Occipital lobe (tissue), 2 donors: ENCODE measurements around the gene LCE7A. TPM values are rescaled to one million over a fixed set of nuclear protein-coding genes. Genes with fewer than 3 reads are reported as not detected.

Source experiments
- DNase-seq: peaks from one replicate; lab custom pipeline; 2025; lab: John Stamatoyannopoulos, UW
- total RNA-seq: library from RNA; depleted of rRNA; stranded (reverse); fragments of >200 nt; gene quantifications from one replicate; pipeline ENCODE4 v1.2.3, GENCODE V29; 2014

LCE7A gene
- total RNA-seq, 1 donor from 2014 or later: not detected

DNA sequence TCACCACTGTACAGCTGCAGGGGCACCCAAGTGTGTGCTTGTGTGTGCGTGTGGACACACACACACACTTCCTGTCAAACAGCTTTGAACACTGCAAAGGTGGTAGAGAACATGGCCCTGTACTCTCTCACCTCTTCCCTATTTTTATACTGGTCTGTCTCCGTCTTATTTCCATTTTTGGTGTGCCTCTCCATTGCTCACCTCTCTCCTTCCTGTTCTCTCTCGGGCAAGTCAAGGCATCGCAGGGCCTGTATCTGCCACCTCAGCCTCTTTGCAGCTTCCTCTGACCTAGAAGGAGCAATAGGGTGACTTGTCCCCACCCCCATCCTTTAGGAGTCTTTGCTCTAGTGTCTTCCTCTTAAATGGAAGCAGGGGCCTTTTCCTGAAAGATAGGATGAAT is 20.5 kb downstream of the LCE7A start:
- no peak for DNase-seq

DNA sequence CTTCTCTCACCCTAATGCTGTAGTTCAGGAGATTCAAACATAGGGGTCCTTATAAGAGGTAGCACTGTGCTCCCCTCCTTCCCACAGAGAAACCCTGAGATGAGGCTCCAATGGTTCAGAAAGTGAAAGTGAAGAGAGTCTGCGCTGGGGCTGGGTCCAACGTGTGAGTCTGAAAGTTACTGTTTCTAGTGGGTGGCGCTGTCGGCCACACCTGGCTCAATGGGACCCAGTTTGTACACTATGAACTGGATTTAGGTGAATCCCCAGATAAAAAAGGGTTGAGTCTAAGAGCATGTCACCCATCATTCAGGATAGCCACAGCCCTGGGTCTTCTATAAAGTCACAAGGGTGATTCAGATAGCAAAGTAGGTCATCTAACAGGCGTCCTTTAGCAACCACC is 21.1 kb downstream of the LCE7A start:
- DNase-seq: no peak

DNA sequence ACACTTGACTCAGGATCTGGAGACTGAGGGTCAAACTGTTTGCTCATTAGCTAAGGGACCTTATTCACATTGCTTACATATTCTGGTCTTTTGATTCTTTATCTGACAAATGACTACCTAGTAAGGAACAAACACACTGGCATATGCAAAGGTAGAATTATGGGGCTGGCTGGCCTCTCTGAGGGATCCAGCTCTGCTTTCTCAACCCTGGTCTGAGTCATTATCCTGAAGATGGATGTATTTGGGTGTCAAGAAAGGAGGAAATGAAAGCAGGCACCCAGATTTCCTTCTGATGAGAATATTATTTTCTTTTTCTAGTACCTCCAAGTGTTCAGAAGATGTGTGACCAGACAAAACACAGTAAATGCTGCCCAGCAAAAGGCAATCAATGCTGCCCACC is 24.3 kb downstream of the LCE7A start:
- no peak for DNase-seq

DNA sequence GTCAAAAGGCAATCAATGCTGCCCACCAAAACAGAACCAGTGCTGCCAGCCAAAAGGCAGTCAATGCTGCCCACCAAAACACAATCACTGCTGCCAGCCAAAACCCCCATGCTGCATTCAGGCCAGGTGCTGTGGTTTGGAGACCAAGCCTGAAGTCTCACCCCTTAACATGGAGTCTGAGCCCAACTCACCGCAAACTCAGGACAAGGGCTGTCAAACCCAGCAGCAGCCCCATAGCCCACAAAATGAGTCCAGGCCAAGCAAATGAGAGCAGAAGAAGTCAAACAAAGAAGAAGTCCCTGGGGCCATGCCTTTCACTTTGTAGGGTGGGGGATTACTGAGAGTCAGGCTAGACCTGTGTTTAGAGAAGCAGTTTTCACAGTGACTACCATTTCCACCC is 24.7 kb downstream of the LCE7A start:
- no peak for DNase-seq

DNA sequence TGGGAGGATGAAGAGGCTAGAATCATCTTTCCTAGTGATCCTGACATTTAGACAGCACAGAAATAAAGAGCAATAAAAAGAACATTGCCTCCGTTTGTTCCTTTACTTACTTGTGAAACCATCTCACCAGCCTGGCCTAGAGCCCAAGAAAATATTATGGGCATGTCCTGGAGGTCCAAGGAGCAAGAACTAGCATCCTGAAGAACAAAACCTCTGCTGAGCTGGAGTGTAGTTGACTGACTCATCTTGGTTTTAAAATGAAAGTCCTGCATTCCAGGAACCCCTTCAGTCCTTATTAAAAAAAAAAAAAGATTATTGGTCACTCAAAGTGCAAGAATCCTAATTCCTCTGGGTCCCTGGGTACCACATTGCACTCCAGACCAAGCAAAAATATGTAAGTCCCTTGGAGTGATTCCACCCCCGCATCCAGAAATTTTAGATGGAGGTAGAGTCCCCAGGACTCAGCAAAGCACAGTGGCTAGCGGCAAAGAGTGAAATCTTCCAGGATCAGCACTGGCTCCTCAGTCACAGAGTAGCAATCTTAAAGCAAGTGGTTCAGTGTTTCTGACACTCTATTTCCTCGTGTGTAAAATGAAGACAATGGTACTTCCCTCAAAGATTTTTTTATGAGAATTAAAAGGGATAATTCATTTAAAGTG is 25.3 kb downstream of the LCE7A start:
- no peak for DNase-seq

DNA sequence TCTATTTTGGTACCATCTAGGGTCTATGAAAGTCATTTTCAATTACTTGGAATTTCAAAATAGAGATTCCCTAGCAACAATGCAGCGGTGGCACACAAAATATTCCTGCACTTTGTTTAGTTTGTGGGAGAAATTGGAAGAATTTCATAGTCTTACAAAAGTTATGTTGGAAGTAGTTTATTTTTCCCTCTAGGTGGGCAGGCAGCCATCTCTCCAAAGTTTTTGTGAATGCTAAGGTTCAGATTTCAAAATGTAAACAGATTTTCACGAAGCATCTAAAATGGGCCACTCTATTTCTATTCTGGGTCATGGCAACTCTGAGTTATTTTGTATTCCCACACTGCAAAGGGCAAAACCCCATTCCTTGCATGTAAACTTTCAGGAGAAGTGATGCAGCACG is 26.3 kb downstream of the LCE7A start:
- DNase-seq: no peak

DNA sequence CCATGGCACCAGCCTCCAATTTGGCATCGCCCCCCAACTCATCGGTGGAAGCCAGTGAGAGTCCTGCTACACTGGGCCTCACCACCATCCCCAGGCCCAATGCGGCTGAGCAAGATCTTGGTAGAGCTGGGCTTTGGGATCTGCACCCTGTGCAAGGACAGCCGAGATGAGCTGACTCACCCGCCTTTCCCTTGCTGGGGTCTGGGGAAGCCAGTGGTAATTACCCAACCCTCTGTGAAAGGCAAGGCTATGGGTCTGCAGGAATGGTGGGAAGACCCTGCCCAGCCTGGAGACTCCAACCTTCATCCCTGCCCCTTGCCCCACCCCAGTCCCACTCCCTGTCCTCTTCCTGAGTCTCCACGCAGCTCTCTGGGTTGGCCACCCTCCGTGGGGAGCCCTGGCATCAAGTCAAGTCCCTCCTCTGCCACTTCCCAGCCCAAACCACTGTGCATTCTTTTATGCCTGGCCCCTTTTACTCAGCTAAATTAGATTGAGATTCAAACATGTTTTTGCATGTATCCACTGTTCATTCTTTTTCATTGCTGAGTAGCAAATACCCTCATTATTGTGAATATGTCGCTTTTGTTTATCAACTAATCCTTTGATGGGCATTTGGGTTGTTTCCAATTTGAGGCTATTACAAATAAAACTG is 27.1 kb downstream of the LCE7A start:
- no peak for DNase-seq

DNA sequence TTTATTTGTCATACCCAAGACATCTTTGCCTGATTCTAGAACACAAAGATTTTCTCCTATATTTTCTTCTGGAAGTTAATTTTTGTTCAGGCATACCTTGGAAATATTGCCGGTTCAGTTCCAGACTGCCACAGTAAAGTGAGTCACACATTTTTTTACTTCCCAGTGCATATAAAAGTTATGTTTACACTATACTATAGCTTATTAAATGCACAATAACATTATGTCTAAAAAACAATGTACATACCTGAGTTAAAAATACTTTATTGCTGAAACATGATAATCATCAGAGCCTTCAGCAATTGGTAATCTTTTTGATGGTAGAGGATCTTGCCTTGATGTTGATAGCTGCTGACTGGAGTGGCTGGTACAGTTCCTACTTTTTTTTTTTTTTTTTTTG is 28.3 kb downstream of the LCE7A start:
- DNase-seq: no peak

DNA sequence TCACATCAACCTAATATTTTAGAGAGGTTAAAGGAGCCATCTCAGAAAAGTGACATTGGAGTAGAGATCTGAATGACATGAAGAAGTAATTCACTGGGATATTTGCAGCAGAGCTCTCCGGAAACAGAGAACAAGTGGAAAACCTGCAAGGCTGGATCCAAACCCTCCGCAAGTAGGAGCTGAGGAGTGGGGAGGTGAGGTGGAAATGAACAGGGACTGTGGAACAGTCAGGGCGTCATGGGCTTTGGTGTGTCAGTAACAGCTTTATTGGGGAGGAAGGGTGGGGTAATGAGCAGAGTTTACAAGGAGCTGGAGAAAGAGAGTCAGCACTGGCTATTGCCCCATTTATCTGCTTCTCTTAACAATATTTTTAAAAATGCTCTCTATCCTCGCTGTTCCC is 39.2 kb downstream of the LCE7A start:
- no peak for DNase-seq

DNA sequence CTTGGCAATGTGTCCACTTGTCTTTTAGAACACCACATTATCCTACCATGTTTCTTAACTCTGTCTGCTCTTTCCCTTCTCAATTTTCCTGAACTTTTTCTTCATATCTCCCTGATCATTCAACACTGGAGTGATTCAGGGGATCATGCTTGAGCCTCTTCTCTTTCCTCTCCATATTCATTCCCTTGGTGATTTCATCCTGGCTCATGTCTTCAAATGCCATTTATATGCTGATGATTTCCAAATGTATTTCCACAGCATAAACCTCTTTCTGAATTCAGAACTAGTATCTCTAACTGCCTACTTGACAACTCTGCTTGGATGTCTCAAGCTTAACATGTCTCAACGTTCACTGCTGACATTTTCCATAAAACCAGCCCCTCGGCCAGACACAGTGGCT is 40.1 kb downstream of the LCE7A start:
- DNase-seq: no peak

DNA sequence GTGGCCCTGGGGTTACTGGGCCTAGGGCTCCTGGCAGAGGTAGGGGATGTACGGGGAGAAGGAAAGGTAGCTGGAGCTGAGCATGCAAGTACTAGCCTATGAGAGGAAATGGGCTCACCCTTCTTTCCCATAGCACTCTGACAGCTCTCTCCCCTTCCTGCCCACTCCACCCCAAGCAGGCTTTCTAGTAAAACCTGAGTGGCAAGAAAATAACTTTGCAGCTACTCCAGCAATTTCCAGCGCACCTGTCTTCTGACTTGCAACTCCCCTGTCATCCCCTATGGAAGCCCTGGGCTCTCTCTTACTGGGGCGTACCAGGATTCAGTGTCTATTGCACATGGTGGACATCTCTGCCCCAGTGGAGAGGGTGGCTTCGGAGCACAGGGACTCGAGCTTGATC is 41.8 kb downstream of the LCE7A start:
- DNase-seq: no peak

DNA sequence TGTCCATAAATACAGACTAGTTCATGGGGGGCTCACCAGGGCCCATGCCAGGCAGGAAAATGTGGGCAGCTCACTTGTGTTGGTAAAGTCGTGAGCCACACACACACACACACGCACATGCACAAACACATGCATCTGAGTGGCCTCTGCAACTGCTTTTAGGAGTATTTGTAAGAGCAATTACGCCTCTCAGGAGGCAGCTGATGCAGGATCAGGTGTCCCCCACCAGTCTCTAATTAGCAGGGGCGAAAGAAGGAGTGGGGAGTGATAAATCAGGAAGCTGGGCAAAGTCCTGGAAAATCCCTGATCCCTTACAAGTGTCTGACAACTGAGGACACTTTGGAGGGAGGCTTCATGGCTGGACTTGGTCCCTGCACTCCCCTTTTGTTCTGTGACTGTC is 42.8 kb downstream of the LCE7A start:
- DNase-seq: no peak

DNA sequence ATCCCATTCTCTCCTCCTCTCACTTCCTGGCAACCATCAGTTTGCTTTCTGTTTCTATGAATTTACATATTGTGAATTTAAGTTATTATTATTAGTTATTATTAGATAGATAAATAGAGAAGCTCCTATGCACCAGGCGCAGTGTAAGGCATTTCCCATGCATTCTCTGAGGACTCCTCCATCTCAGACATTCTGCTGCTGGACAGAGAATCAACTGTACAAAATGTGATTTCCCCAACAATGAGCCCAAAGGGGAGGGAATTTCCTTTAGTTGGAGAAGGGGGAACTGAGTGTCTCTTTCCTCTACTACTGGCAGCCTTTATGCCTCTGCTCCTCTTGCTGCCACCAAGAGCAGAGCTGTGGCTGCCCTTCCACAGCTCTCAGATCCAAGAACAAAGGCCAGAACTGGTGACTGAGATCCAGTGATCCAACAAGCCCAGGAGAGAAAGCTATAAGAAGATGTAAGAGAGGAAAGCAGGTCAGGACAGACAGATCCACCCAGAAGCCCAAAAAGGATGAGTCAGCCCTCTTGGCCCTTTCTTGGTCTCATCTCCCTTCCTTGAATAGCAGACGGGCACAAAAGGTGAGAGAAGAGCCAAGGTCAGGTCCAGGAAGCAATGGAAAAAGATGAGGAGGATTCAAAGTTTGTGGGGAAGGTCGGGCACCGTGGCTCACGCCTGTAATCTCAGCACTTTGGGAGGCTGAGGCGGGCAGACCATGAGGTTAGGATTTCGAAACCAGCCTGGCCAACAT is 45.1 kb downstream of the LCE7A start:
- DNase-seq: no peak

DNA sequence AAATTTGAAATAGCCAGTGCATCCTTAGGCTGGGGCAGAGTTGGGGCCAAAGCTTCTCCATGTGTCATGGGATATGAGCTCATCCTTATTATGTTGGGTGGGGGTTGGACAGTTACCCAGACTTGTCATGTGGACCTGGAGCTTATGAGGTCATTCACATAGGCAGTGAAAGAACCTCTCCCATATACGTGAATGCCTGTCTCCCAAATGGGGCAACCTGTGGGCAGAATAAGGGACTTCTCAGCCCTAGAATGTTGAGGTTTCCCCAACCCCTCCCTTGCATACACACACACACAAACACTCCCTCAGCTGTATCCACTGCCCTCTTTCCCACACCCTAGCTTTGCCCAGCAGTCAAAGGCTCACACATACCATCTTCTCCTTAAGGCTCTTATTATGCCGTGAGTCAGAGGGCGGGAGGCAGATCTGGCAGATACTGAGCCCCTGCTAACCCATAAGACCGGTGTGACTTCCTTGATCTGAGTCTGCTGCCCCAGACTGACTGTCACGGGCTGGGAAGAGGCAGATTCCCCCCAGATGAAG is 46.3 kb downstream of the LCE7A start:
- no peak for DNase-seq

DNA sequence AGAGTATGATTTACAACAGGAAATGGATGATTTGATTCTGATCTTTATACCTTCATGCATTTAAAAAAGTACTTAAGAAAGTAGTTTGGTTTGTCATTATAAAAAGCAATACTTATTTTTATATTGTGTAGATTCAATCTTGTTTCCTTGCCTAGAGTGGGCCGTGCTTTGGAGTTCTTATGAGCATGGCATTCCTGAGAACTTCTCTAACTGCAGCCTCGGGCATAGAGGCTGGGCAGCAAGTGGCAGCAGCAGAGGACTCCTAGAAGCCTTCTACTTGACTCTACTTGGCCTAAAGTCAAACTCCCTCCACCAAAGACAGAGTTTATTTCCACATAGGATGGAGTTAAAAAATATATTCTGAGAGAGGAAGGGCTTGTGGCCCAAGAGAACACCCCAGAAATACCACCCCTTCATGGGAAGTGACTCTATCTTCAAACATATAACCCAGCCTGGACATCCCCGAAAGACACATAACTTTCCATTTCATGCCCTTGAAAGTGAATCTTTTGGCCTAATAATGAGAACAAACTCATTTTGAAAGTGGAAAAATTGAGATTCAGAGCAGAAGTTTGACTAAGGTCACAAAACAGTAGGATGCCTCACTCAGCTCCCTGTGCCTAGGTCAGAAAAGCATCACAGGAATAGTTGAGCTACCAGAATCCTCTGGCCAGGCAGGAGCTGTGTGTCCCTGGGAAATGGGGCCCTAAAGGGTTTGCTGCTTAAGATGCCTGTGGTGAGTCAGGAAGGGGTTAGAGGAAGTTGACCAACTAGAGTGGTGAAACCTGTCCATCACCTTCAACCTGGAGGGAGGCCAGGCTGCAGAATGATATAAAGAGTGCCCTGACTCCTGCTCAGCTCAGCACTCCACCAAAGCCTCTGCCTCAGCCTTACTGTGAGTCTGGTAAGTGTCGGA is 48.1 kb downstream of the LCE7A start, which contains the start of gene IVL:
TSS of gene IVL (plus strand) at position 861 of the 916 bp plus-strand sequence. CDS start 1,252 bp downstream, outside the sequence.
- no peak for DNase-seq

DNA sequence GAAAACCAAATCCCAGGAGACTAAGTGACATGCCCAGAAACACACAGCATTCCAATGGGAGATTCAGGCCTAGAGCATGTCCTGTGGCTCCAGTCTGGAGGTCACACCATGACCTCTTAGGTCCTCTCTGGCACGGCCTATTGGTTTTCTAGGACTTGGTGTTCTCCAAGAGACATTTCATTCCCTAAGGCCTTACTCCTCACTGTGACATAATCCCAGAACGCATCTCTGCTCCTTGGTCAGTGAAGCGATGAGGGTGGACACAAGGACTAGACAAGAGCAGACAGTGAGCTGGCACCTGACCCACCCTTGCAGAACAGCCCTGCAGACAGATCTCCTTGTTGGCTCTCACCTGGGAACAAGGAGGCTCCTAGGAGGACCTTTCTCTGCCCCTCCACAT is 49.4 kb downstream of the LCE7A start:
- DNase-seq: no peak

Other genes starting within 250 kb of the LCE7A start
- not detected for gene LCE3B, start 246.2 kb upstream of the LCE7A start, total RNA-seq
- not detected for gene LCE3A, start 236.9 kb upstream of the LCE7A start, total RNA-seq
- gene LCE2D, start 196.6 kb upstream of the LCE7A start, total RNA-seq: not detected
- gene LCE2C, start 184.7 kb upstream of the LCE7A start, total RNA-seq: not detected
- not detected for gene LCE2B, start 173.9 kb upstream of the LCE7A start, total RNA-seq
- gene LCE2A, start 161.7 kb upstream of the LCE7A start, total RNA-seq: not detected
- gene LCE4A, start 151.8 kb upstream of the LCE7A start, total RNA-seq: not detected
- not detected for gene KPRP, start 102.0 kb upstream of the LCE7A start, total RNA-seq
- not detected for gene LCE1F, start 84.9 kb upstream of the LCE7A start, total RNA-seq
- not detected for gene LCE1E, start 73.7 kb upstream of the LCE7A start, total RNA-seq
- not detected for gene LCE1D, start 63.3 kb upstream of the LCE7A start, total RNA-seq
- gene LCE1C, start 53.3 kb upstream of the LCE7A start, total RNA-seq: not detected
- not detected for gene LCE1B, start 48.0 kb upstream of the LCE7A start, total RNA-seq
- not detected for gene LCE1A, start 32.5 kb upstream of the LCE7A start, total RNA-seq
- gene LCE6A, start 17.1 kb upstream of the LCE7A start, total RNA-seq: not detected
- gene SMCP, start 18.3 kb downstream of the LCE7A start, total RNA-seq: not detected
- gene IVL, start 48.5 kb downstream of the LCE7A start, total RNA-seq: not detected
- not detected for gene SPRR5, start 87.2 kb downstream of the LCE7A start, total RNA-seq
- not detected for gene SPRR4, start 110.7 kb downstream of the LCE7A start, total RNA-seq
- gene SPRR1A, start 124.1 kb downstream of the LCE7A start, total RNA-seq: not detected
- gene SPRR3, start 141.8 kb downstream of the LCE7A start, total RNA-seq: 1.6 TPM
- not detected for gene SPRR1B, start 171.2 kb downstream of the LCE7A start, total RNA-seq
- not detected for gene SPRR2D, start 181.1 kb downstream of the LCE7A start, total RNA-seq
- gene SPRR2A, start 197.5 kb downstream of the LCE7A start, total RNA-seq: not detected
- gene SPRR2B, start 211.6 kb downstream of the LCE7A start, total RNA-seq: not detected
- not detected for gene SPRR2E, start 234.5 kb downstream of the LCE7A start, total RNA-seq